HL-60 (cell line): ENCODE measurements around the gene AKT3.

Experiments
- DNase-seq, 2 experiments: peaks; one replicate each; pipeline ENCODE4 v3.0.0-alpha.2; 2010 to 2020; ENCODE audit warnings: low read depth in 1 of 2, low spot score in 1 of 2
- H3K27ac ChIP-seq: fragments of 250-450 bp; sonication (Bioruptor Pico); replicated peaks from 2 replicates; pipeline ENCODE4 v1.5.1; 2020; ENCODE audit warnings: mild to moderate bottlenecking, moderate library complexity
- H3K27me3 ChIP-seq: fragments of 250-450 bp; sonication (Bioruptor Pico); 2 replicates; pipeline ENCODE4 v1.5.1; 2021; ENCODE audit warnings: mild to moderate bottlenecking, moderate library complexity; ENCODE audit not compliant: insufficient read depth, poor library complexity, severe bottlenecking
- H3K4me3 ChIP-seq: replicated peaks from 2 replicates; pipeline ENCODE4 v1.5.1; 2011; ENCODE audit warnings: mild to moderate bottlenecking, control low read depth, low read length; ENCODE audit not compliant: insufficient read depth
- GABPA ChIP-seq: IDR thresholded peaks from 2 replicates; pipeline ENCODE4 v1.6.1; 2012; ENCODE audit warnings: low read depth
- POLR2AphosphoS5 ChIP-seq: IDR thresholded peaks from 2 replicates; pipeline ENCODE4 v1.6.1; 2012; ENCODE audit warnings: low read depth
- SPI1 ChIP-seq: IDR thresholded peaks from 2 replicates; pipeline ENCODE4 v1.6.1; 2012; ENCODE audit warnings: low read depth, mild to moderate bottlenecking, borderline replicate concordance
- TF ChIP-seq, protein P1 (sequence below): IDR thresholded peaks from 2 replicates; pipeline ENCODE4 v1.6.1; 2012; ENCODE audit warnings: low read depth; ENCODE audit not compliant: insufficient replicate concordance
- TF ChIP-seq, protein P2 (sequence below): IDR thresholded peaks from one replicate; pipeline ENCODE4 v1.5.1; 2011; ENCODE audit warnings: low read length, control low read depth, inconsistent platforms; ENCODE audit not compliant: insufficient read depth

The AKT3 gene

DNA sequence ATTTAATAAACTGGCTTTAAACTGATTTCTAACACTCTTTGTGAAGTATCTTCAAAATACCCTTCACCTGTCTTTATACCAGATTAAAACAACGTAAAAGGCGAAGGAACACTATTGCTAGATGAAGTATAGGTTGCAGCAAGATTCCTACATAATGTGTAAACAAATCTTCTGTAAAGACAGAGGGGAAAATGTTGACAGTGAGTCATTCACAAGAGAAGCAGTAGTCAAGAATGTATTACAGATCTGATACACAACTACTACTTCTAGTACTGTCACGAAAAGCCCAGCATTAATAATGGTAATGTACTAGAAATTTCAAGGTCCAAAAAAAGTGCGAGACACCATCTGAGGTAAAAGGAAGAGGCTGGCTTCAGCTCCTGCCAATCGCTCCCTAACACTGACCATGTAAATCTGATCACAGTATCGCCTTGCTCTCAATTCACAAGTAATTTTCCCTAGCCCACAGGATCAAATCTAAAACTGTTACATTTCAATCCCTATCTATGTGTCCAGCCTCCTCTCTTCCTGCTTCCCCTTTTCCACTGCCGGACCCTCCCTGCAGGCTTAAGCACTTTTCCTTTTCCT, 290.4 kb downstream of the AKT3 start:
- TF ChIP-seq GABPA (no peak), POLR2AphosphoS5 (no peak), SPI1 (no peak)
- TF ChIP-seq, protein P1, sequence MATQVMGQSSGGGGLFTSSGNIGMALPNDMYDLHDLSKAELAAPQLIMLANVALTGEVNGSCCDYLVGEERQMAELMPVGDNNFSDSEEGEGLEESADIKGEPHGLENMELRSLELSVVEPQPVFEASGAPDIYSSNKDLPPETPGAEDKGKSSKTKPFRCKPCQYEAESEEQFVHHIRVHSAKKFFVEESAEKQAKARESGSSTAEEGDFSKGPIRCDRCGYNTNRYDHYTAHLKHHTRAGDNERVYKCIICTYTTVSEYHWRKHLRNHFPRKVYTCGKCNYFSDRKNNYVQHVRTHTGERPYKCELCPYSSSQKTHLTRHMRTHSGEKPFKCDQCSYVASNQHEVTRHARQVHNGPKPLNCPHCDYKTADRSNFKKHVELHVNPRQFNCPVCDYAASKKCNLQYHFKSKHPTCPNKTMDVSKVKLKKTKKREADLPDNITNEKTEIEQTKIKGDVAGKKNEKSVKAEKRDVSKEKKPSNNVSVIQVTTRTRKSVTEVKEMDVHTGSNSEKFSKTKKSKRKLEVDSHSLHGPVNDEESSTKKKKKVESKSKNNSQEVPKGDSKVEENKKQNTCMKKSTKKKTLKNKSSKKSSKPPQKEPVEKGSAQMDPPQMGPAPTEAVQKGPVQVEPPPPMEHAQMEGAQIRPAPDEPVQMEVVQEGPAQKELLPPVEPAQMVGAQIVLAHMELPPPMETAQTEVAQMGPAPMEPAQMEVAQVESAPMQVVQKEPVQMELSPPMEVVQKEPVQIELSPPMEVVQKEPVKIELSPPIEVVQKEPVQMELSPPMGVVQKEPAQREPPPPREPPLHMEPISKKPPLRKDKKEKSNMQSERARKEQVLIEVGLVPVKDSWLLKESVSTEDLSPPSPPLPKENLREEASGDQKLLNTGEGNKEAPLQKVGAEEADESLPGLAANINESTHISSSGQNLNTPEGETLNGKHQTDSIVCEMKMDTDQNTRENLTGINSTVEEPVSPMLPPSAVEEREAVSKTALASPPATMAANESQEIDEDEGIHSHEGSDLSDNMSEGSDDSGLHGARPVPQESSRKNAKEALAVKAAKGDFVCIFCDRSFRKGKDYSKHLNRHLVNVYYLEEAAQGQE = no peak
- TF ChIP-seq, protein P2, sequence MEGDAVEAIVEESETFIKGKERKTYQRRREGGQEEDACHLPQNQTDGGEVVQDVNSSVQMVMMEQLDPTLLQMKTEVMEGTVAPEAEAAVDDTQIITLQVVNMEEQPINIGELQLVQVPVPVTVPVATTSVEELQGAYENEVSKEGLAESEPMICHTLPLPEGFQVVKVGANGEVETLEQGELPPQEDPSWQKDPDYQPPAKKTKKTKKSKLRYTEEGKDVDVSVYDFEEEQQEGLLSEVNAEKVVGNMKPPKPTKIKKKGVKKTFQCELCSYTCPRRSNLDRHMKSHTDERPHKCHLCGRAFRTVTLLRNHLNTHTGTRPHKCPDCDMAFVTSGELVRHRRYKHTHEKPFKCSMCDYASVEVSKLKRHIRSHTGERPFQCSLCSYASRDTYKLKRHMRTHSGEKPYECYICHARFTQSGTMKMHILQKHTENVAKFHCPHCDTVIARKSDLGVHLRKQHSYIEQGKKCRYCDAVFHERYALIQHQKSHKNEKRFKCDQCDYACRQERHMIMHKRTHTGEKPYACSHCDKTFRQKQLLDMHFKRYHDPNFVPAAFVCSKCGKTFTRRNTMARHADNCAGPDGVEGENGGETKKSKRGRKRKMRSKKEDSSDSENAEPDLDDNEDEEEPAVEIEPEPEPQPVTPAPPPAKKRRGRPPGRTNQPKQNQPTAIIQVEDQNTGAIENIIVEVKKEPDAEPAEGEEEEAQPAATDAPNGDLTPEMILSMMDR = no peak

DNA sequence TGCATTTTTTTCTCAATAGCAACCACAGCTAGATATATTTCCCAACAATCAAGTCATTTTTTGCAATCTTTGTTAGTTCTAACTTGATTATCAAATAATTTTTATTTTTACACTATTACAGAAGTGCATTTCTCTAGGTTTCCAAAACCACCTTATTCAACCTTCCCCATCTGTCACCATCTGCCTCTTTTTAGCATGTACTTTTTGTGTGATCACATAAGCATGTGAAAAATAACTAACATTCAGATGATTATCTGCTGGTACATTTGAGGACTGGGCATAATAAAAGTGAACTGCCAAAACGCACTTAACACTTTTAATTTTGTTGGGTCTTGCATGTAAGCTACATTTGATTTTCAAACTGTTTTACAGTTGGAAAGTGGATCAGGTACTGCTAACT, 291.5 kb downstream of the AKT3 start:
- TF ChIP-seq, protein P1 = no peak
- TF ChIP-seq SPI1 = no peak
- TF ChIP-seq POLR2AphosphoS5 = no peak
- no peak for TF ChIP-seq GABPA
- TF ChIP-seq, protein P2 = no peak
- no peak for DNase-seq
- Histone ChIP-seq H3K27ac (no peak overlapping the region), H3K4me3 (no peak overlapping the region), H3K27me3 (no peaks in the 10 kb centered on the region)

More for the DNA sequence above, 290.4 kb downstream of the AKT3 start:
- no peak for DNase-seq
- Histone ChIP-seq H3K4me3 (no peak overlapping the region), H3K27me3 (no peaks in the 10 kb centered on the region), H3K27ac (no peak overlapping the region)

DNA sequence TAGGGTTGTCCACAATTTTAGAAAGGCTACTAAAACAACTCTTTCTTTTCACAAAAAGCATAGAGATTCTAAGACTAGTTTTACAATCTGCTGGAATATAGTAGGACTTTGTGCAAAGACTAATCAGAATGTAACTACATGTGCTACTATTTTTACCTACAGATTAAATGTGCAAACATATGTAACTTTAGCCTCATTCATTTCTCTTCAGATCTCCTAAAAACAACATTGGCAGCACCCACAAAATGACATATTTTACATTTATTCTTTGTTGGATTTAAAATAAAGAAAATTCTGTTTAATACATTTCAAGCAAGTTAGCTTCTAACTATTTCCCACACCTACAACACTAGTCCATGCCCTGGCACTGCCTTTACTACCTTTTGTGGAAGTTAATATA, 292.2 kb downstream of the AKT3 start:
- no peak overlapping the region for H3K27ac ChIP-seq
- TF ChIP-seq GABPA (no peak), POLR2AphosphoS5 (no peak), SPI1 (no peak)
- TF ChIP-seq, protein P2 = no peak
- TF ChIP-seq, protein P1 = no peak
- no peaks in the 10 kb centered on the region for H3K27me3 ChIP-seq
- DNase-seq = no peak
- H3K4me3 ChIP-seq = no peak overlapping the region
